Right ventricle myocardium superior (tissue), 1 donor: ENCODE results near the gene VIT. TPM values are rescaled to one million over a fixed set of nuclear protein-coding genes. Genes with fewer than 3 reads are reported as not detected.
A peak's percentile ranks its signal among the peaks of the same experiment; 100 is the strongest.

Experiments
- ATAC-seq: fragments of 200-7000 bp; cut with Tn5 transposase; one replicate; pipeline ENCODE4 v1.9.1; 2020; ENCODE audit warnings: mild to moderate bottlenecking; ENCODE audit not compliant: poor library complexity
- DNase-seq: peaks from one replicate; pipeline ENCODE4 v3.0.0-alpha.2; 2020
- intact Hi-C: fragments of 100-400 bp; cut with DNase I; formaldehyde crosslinking; loops from one replicate; pipeline ENCODE4 v1.11.2; 2022
- total RNA-seq: library from RNA; stranded (reverse); fragmentation: NEBNext Ultra II Directional; extraction: Animal tissue kit (Norgen Biotek cat#: 25700); gene quantifications from one replicate; pipeline ENCODE4 v1.2.1, GENCODE V29; 2021
- donor health status: DM: no; HTN: yes; CAD: no; lungs with severe emphysema.

The VIT gene
- total RNA-seq, 1 donor from 2014 or later = 19.4 TPM

DNA sequence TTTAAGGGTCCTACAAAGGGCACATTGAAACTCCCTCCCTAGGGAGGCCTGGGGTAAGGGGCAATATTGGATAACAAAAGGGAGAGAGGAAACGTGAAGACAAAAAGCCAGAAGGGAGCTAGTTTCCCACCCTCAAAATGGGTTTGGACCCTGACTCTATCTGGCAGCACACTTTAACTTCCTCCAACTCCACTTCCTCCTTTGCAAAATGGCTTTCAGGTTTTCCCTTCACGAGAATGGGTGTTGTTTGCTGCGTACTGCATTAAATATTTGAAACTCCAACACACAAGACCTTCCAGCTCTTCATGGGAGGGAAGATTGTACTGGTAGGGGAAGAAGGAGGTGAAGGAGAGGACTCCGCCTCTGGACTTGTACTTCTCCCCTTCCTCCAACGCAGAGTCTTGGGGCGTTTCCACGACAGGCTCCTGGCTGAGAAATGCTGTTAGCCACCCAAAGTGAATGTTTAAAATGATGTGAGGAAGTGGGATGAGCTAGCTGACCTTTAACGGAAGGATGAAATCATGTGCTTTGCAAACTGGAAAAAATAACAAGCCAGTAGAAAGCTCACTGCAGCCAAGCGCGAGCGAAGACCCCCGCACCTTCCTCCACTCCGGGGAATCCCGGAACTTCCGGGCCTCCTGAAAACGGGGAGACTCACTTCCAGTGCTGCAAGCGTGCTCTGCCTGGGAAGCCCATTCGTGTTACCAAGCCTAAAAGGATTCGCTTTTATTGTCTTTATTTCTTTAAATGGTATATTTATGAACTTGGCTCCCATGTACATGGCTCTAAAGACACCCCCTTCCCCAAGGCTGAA lies 85.6 kb downstream of the VIT start:
- intact Hi-C loops = no loop called here
- no peak for DNase-seq
- ATAC-seq = no peak

- intact Hi-C loops = no loop called here
- no peak for DNase-seq
- ATAC-seq = no peak
Observed at GRCh38 chr2:36783246-36783645, 86.7 kb downstream of the VIT start.

DNA sequence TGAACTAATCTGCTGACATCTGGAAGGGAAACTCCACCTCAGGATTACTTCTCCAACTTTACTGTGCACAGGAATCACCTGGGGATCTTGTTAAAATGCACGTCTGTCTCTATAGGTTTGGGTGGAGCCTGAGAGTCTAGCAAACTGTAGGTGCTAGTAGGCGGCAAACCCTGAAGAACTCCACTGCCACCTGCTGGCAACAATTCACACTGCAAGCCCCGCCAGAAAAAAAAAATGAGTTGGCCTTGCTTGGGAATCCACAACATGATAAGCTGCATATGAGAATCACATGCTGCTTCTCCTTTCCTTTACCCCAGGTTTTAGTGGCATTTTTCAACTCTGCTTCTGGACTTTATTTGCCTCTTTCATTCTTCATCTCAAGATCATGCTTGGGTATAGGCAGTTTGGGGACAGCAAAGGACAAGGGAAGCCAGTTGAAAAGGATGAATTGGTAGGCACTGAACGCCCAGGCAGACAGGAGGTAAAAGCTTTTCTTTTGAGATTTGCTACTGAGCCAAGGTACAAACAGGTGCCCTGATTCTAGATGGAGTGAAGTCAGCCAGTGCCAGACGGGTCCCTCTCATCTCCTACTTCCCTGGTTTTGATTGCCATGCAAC lies 88.8 kb downstream of the VIT start:
- peak; percentile 62 for DNase-seq
- peak; percentile 68 for ATAC-seq
- intact Hi-C loops = no loop called here

- intact Hi-C loops = no loop called here
- DNase-seq (no peak), ATAC-seq (no peak)
Observed at GRCh38 chr2:36789181-36789804, 92.8 kb downstream of the VIT start.

DNA sequence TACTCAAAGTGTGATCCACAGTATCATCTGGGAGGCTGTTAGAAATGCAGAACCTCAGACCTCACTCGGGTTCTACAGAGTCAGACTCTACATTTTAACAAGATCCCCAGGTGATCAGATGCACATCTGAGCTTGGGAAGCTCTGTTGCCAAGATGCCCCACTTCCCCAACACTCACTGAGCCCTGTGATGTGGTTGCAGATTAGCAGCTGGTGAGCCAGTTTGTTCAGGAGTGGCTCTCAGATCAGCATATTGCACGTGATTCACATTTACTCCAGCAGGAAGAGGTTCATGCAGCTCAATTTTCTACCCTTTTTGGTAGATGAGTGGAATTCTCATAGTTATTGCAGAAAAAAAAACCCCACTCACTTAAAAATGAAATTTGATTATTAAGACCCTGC lies 96.4 kb downstream of the VIT start:
- intact Hi-C loops = no loop called here
- DNase-seq (no peak), ATAC-seq (no peak)

GRCh38 chr2:36797324-36798070 lies 101.0 kb downstream of the VIT start:
- DNase-seq (no peak), ATAC-seq (no peak)
- intact Hi-C loops = no loop called here

GRCh38 chr2:36798724-36799123 lies 102.2 kb downstream of the VIT start:
- ATAC-seq = no peak
- no peak for DNase-seq
- intact Hi-C loops = no loop called here

DNA sequence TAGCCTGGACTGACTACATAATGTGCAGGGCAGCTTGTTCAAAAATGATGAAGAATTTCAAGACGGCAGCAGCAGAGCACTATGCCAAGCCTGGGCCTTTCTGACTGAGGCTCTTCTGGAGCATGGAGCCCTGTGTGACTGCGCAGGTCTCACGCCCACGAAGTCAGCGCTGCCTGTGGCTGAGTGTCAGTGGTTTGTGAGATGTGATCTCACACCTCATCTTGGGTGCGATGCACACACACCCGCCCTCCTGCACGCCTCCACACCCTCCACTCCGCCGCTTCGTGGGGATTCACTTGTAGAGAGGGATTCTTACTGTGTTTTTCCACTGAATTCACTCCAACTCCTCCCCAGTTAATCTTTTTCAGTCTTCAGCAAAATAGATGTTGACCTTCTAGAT lies 103.9 kb downstream of the VIT start:
- no peak for DNase-seq
- intact Hi-C loops = no loop called here
- ATAC-seq = no peak

GRCh38 chr2:36801088-36801487 lies 104.6 kb downstream of the VIT start:
- intact Hi-C loops = no loop called here
- ATAC-seq = no peak
- DNase-seq = no peak

DNA sequence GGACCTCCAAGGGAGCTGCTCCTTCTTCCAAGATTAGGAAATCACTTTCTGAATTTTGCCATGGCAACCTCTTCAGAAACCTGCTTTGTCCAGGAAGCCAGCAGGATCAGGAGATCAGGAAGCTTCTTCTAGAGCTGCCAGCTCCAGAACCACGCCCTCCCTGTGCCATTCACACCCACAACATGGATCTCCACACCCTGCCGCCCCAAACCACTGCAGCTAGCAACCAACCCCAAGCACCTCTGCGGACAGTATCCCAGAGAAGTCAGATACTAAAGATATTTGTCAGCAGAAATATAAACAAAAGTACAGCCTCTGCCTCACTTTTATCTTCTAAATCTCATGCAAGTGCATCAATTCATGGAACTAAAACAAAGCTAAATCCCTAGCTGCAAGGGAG lies 106.4 kb downstream of the VIT start:
- intact Hi-C loops = no loop called here

DNA sequence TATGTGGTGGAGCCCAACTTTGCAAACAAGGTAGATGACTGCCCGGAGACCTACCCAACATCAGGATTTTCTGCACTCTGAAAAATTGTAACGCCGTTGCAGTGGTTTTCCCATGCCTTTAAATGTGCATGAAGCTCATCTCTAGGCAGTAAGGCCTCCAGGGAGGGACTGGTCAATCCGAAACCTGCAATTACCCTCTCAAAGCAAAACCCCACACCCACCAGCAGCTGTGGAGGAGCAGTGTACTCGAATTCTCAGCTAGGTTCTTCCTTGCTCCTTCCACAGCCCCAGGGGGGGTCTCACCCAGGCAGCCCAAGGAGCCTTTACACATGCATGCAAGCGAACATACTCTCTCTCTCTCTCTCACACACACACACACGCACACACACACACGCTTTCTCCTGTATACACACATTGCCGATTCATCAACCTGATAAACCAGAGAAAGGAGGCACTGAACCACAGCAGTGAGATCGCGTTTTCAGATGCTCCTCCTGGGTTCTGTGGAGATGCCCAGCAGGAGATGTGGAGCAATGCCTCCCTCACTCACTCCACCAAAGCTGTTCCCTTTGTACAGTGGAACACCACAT lies 109.2 kb downstream of the VIT start:
- DNase-seq = no peak
- intact Hi-C loops = no loop called here
- ATAC-seq = no peak

More for the DNA sequence above, 106.4 kb downstream of the VIT start:
- no peak for DNase-seq
- no peak for ATAC-seq

- intact Hi-C loops = no loop called here
Observed at GRCh38 chr2:36807223-36807886, 110.8 kb downstream of the VIT start.

DNA sequence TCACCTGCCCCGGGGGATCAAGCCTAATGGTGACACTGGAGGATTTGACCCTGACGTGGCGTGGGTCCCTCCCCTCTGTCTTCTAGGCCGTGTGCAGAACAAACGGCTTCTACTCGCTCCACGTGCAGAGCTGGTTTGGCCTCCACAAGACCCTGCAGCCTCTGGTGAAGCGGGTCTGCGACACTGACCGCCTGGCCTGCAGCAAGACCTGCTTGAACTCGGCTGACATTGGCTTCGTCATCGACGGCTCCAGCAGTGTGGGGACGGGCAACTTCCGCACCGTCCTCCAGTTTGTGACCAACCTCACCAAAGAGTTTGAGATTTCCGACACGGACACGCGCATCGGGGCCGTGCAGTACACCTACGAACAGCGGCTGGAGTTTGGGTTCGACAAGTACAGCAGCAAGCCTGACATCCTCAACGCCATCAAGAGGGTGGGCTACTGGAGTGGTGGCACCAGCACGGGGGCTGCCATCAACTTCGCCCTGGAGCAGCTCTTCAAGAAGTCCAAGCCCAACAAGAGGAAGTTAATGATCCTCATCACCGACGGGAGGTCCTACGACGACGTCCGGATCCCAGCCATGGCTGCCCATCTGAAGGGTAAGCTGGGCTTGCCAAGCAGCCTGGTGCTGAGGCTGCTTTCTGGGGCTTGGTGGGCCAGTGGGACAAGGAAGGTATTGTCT lies 112.0 kb downstream of the VIT start:
- ATAC-seq (no peak), DNase-seq (no peak)
- intact Hi-C loops = no loop called here

More at GRCh38 chr2:36807223-36807886, 110.8 kb downstream of the VIT start:
- DNase-seq (no peak), ATAC-seq (no peak)

- intact Hi-C loops = no loop called here
- ATAC-seq = no peak
- DNase-seq = no peak
Observed at GRCh38 chr2:36809069-36809445, 112.5 kb downstream of the VIT start.

DNA sequence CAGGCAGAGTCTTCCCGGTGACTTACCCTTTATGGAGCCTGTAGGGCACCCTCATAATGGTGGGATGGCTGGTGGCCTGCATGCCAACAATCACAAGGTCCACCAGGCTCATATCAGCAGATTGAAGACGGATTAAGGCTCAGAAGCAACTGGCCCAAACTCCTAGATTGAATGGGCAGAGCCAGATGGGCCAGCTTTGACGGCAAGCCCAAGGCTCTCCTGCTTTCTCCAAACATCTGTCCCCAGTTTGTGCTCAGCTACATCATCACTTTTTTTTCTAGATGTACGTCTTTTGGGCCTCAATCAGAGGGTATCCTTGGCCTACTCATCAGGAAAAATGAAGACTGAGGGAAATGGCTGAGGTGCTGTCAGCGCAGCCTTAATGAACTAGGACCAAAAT lies 114.6 kb downstream of the VIT start:
- ATAC-seq (no peak), DNase-seq (no peak)
- intact Hi-C loops = no loop called here

GRCh38 chr2:36812196-36812595 lies 115.7 kb downstream of the VIT start:
- DNase-seq (no peak), ATAC-seq (no peak)
- intact Hi-C loops = no loop called here

GRCh38 chr2:36818542-36818941 lies 122.0 kb downstream of the VIT start:
- intact Hi-C loops = no loop called here
- ATAC-seq (no peak), DNase-seq (no peak)

GRCh38 chr2:36819095-36819711 lies 122.7 kb downstream of the VIT start:
- intact Hi-C loops = no loop called here
- no peak for DNase-seq
- ATAC-seq = no peak
